Measurements from ENCODE around the gene TMEM208. TPM values are rescaled to one million over a fixed set of nuclear protein-coding genes. Genes with fewer than 3 reads are reported as not detected.

Gene TMEM208
- total and polyA plus RNA-seq, 2 of the 13 experiments (the other 11 are each of a cell fraction or from before 2014, with no cell fraction given): 58.8 to 72.9 TPM

DNA sequence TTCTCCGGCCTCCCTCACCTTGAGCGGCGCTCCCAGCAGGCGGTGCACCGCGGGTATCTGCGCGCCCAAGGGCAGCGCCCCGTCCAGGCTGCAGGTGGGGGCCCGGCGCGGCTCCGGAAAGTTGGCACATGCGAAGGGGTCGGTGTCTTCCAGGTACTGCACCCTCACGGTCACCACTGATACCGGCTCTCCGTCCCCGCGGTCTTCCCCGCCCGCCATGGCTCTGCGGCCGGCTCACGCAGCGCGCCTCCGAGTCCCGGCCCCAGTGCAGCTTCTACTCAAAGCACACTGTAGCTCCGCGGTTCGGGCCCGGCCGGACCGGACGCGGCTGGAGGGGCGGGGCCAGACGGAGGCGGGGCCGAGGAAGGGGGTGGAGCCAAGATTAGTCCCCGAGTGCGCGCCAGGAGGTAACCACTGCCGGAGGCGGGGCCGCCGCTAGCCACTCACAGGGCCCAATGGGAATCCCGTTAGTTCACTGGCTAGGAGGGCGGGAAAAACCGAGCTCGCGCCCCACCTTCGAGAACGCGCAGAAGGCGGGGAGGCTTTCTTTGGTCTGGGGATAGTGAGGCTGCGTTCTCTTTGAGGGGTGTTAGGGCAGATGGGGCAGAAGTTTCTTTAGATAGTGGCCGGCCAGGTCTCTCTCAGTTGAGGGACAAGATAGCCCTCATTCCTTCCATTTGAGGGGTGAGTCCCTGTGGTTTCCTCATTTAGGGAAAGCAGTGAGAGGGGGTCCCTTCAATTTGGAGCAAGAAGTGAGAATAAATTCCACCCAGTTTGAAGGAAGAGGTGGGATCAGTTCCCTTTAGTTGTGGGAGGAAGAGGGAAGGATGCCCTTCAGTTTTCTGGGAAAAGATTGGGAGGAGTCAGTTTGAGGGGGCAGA lies 20.5 kb downstream of the TMEM208 start, which contains the start of gene FHOD1 (continued):
- TF ChIP-seq, protein P1, sequence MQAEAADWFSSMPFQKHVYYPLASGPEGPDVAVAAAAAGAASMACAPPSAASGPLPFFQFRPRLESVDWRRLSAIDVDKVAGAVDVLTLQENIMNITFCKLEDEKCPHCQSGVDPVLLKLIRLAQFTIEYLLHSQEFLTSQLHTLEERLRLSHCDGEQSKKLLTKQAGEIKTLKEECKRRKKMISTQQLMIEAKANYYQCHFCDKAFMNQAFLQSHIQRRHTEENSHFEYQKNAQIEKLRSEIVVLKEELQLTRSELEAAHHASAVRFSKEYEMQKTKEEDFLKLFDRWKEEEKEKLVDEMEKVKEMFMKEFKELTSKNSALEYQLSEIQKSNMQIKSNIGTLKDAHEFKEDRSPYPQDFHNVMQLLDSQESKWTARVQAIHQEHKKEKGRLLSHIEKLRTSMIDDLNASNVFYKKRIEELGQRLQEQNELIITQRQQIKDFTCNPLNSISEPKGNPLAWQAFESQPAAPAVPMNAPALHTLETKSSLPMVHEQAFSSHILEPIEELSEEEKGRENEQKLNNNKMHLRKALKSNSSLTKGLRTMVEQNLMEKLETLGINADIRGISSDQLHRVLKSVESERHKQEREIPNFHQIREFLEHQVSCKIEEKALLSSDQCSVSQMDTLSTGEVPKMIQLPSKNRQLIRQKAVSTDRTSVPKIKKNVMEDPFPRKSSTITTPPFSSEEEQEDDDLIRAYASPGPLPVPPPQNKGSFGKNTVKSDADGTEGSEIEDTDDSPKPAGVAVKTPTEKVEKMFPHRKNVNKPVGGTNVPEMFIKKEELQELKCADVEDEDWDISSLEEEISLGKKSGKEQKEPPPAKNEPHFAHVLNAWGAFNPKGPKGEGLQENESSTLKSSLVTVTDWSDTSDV (CRISPR knock-in tag; IDR thresholded peaks at IDR 0.05): peak; percentile 86; the same call in 1 of the 2 replicates
- TF ChIP-seq ZNF607 (CRISPR knock-in tag; IDR thresholded peaks at IDR 0.05; ENCODE audit: borderline replicate concordance): peak; percentile 69; the same call in 1 of the 2 replicates
- TF ChIP-seq NR2F2 (IDR thresholded peaks at IDR 0.05; ENCODE audit: borderline replicate concordance, low read depth): no peak; the same call in 1 of the 2 replicates
- TF ChIP-seq, protein P2, sequence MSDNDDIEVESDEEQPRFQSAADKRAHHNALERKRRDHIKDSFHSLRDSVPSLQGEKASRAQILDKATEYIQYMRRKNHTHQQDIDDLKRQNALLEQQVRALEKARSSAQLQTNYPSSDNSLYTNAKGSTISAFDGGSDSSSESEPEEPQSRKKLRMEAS (IDR thresholded peaks at IDR 0.05): peak; percentile 89
- TF ChIP-seq FOXO1 (CRISPR knock-in tag; IDR thresholded peaks at IDR 0.05): peak; percentile 29; the same call in 1 of the 2 replicates
- TF ChIP-seq RCOR2 (CRISPR knock-in tag; IDR thresholded peaks at IDR 0.05): 0 out of 2 replicates have a peak, but pooled peaks have one; percentile 27
- no peak for TF ChIP-seq ZNF101 (CRISPR knock-in tag; IDR thresholded peaks at IDR 0.05; ENCODE audit: borderline replicate concordance, low read depth)
- no peak for TF ChIP-seq GFI1 (CRISPR knock-in tag; IDR thresholded peaks at IDR 0.05; ENCODE audit: borderline replicate concordance)
- TF ChIP-seq ZSCAN29 (CRISPR knock-in tag; conservative IDR thresholded peaks at IDR 0.05): 0 out of 2 replicates have a peak, but pooled peaks have one; percentile 76
- TF ChIP-seq, protein P3, sequence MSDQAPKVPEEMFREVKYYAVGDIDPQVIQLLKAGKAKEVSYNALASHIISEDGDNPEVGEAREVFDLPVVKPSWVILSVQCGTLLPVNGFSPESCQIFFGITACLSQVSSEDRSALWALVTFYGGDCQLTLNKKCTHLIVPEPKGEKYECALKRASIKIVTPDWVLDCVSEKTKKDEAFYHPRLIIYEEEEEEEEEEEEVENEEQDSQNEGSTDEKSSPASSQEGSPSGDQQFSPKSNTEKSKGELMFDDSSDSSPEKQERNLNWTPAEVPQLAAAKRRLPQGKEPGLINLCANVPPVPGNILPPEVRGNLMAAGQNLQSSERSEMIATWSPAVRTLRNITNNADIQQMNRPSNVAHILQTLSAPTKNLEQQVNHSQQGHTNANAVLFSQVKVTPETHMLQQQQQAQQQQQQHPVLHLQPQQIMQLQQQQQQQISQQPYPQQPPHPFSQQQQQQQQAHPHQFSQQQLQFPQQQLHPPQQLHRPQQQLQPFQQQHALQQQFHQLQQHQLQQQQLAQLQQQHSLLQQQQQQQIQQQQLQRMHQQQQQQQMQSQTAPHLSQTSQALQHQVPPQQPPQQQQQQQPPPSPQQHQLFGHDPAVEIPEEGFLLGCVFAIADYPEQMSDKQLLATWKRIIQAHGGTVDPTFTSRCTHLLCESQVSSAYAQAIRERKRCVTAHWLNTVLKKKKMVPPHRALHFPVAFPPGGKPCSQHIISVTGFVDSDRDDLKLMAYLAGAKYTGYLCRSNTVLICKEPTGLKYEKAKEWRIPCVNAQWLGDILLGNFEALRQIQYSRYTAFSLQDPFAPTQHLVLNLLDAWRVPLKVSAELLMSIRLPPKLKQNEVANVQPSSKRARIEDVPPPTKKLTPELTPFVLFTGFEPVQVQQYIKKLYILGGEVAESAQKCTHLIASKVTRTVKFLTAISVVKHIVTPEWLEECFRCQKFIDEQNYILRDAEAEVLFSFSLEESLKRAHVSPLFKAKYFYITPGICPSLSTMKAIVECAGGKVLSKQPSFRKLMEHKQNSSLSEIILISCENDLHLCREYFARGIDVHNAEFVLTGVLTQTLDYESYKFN (CRISPR knock-in tag; conservative IDR thresholded peaks at IDR 0.05): peak; percentile 14; the same call in 1 of the 2 replicates
- TF ChIP-seq, protein P4, sequence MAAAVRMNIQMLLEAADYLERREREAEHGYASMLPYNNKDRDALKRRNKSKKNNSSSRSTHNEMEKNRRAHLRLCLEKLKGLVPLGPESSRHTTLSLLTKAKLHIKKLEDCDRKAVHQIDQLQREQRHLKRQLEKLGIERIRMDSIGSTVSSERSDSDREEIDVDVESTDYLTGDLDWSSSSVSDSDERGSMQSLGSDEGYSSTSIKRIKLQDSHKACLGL (CRISPR knock-in tag; IDR thresholded peaks at IDR 0.05): peak; percentile 79; the same call in 1 of the 2 replicates
- TF ChIP-seq, protein P5, sequence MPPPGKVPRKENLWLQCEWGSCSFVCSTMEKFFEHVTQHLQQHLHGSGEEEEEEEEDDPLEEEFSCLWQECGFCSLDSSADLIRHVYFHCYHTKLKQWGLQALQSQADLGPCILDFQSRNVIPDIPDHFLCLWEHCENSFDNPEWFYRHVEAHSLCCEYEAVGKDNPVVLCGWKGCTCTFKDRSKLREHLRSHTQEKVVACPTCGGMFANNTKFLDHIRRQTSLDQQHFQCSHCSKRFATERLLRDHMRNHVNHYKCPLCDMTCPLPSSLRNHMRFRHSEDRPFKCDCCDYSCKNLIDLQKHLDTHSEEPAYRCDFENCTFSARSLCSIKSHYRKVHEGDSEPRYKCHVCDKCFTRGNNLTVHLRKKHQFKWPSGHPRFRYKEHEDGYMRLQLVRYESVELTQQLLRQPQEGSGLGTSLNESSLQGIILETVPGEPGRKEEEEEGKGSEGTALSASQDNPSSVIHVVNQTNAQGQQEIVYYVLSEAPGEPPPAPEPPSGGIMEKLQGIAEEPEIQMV (CRISPR knock-in tag; IDR thresholded peaks at IDR 0.05; ENCODE audit: low read depth): no peak
- TF ChIP-seq, protein P6, sequence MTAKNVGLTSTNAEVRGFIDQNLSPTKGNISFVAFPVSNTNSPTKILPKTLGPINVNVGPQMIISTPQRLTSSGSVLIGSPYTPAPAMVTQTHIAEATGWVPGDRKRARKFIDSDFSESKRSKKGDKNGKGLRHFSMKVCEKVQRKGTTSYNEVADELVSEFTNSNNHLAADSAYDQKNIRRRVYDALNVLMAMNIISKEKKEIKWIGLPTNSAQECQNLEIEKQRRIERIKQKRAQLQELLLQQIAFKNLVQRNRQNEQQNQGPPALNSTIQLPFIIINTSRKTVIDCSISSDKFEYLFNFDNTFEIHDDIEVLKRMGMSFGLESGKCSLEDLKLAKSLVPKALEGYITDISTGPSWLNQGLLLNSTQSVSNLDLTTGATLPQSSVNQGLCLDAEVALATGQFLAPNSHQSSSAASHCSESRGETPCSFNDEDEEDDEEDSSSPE (CRISPR knock-in tag; IDR thresholded peaks at IDR 0.05): peak; percentile 96
- no peak for TF ChIP-seq ZNF567 (CRISPR knock-in tag; IDR thresholded peaks at IDR 0.05; ENCODE audit: borderline replicate concordance)
- TF ChIP-seq, protein P7, sequence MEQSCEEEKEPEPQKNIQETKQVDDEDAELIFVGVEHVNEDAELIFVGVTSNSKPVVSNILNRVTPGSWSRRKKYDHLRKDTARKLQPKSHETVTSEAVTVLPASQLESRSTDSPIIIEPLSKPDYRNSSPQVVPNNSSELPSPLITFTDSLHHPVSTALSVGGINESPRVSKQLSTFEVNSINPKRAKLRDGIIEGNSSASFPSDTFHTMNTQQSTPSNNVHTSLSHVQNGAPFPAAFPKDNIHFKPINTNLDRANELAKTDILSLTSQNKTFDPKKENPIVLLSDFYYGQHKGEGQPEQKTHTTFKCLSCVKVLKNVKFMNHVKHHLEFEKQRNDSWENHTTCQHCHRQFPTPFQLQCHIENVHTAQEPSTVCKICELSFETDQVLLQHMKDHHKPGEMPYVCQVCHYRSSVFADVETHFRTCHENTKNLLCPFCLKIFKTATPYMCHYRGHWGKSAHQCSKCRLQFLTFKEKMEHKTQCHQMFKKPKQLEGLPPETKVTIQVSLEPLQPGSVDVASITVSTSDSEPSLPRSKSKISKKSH (CRISPR knock-in tag; IDR thresholded peaks at IDR 0.05; ENCODE audit: borderline replicate concordance): no peak; the same call in 1 of the 2 replicates

Measured in HepG2 (cell line).